ENCODE data around the gene CMSS1.
"Not testable (repeated sequence)": the region's sequence is repeated elsewhere in the genome, so short reads cannot be mapped to it uniquely, and the experiment has no call there.

CMSS1 gene

GRCh38 chr3:99818818-99819217, 1.2 kb downstream of the CMSS1 start:
- no peak for DNase-seq (ENCODE audit: low read depth in 2 of 2)

GRCh38 chr3:99823723-99824711, 6.4 kb downstream of the CMSS1 start:
- DNase-seq (ENCODE audit: low read depth in 2 of 2) = no peak

DNA sequence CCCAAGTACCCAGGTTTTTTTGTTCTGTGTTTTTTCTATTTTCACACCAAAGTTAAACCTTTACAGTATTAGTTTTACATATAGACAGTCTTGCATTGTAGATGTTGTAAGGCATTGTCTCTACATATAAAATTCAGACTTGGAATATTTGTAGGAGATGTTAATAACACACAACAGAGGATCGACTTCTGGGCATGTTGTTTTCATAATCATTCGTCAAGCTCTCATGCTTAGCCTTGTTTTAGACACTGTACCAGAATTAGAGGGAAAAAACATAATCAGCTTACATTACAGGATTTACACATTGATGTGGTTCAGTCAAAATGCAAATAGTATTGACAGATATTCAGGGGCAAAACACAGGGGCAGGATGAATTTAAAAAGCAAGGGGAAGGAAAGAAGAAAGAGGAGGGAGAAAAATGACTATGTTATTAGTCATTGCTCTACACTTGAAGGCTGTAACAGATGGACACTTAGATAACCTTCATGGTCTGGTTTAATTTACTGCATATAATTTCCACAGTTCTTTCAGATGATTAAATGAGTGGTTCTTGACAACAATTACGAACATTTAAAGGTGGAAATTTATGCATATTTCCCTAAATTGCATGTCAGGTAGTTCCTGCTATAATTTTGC, 7.5 kb downstream of the CMSS1 start:
- no peak for DNase-seq (ENCODE audit: low read depth in 2 of 2)

DNA sequence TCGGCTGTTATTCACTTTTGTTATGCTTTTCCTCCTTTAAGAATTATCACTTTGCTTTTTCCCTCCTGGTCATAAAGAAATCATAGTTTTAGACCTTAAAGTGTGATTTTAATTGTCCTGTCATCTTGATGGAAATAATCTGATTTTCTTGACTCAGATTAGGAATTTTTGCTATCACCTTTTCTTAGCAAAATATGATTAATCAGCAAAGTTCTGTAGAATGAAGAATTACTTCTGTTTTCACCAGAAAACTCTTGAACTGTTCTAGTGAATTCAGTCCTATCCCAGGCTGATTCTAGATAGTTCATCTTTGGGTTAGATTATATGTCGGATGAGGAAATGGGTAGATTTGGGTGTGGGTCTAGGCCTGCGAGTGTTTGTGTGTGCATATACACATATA, 12.2 kb downstream of the CMSS1 start:
- DNase-seq (ENCODE audit: low read depth in 2 of 2) = no peak

DNA sequence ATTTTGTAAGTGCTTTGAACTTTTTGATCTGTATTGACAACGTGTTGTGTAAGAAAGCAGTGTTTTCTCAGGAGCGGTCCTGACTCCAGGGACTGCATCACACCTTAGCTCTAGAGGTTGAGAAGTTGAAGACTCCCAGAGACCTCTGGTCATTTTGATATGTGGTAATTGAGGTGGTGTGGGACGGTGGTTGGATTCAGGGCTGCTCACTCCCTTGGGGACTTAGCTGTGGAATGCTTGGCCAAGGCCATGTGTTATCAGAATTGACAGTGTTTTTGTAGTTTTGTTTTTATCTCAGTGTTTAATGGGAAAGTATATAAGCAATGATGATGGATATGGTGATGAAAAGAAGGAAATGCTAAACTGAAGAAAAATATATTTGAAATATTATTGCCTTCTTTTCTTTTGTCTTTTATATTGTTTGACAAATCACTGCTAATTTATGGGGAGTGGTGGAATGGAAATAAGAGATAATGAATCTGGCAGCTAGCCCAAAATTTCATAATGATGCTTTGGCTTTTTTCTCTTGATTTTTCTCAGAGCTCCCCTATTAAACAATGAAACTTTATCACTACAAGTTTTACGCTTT, 16.0 kb downstream of the CMSS1 start:
- DNase-seq (ENCODE audit: low read depth in 2 of 2) = no peak

- DNase-seq (ENCODE audit: low read depth in 2 of 2) = no peak
These were observed 16.7 kb downstream of the CMSS1 start for GRCh38 chr3:99834211-99834957.

GRCh38 chr3:99836681-99837080, 19.0 kb downstream of the CMSS1 start:
- no peak for DNase-seq (ENCODE audit: low read depth in 2 of 2)

DNA sequence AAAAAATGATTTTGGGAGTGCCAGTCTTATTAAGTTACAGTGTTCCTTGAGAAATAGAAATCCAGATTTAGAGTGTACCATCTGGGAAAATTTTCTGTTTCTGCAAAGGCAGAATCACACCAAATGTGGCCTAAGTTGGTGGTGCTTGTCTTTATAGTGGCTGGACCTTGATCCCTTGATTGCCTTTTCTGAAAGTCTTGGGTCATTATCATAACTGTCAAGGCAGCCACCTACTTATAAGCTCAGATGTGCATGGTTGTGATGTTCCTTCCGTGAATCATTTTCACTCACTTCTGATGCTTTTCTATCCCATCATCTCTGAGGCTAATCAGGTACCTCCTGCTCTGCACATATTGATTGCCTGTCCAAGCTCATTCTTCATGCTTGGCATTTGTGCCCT, 20.1 kb downstream of the CMSS1 start:
- no peak for DNase-seq (ENCODE audit: low read depth in 2 of 2)

- no peak for DNase-seq (ENCODE audit: low read depth in 2 of 2)
These were observed 21.1 kb downstream of the CMSS1 start for GRCh38 chr3:99838755-99839154.

DNA sequence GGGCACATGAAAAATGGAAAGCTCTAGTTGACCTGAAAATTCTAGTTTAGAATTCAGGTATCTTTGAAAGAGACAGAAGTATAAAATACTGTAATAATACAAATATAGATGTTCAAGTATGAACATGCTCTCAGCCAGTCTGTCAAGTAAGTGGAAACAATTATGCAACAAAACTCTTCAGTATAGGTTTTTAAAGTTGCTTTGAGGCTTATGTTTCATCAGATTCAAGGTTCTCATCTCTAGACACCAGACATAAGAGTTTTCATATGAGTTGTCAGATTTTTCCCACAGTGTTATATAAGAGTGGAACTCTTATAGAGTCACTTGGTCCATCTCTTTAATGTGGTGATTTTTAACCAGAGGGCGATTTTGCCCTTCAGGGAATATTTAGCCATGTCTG, 22.0 kb downstream of the CMSS1 start:
- DNase-seq (ENCODE audit: low read depth in 2 of 2) = no peak

DNA sequence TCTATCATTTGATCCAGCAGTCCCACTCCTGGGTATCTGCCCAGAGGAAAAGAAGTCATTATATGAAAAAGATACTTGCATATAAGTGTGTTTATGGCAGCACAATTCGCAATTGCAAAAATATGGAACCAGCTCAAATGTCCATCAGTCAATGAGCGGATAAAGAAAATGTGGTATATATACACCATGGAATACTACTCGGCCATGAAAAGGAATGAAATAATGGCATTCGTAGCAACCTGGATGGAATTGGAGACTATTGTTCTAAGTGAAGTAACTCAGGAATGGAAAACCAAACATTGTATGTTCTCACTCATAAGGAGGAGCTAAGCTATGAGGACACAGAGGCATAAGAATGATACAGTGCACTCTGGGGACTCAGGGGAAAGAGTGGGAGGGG, 24.3 kb downstream of the CMSS1 start:
- not testable (repeated sequence) for DNase-seq (ENCODE audit: low read depth in 2 of 2)

DNA sequence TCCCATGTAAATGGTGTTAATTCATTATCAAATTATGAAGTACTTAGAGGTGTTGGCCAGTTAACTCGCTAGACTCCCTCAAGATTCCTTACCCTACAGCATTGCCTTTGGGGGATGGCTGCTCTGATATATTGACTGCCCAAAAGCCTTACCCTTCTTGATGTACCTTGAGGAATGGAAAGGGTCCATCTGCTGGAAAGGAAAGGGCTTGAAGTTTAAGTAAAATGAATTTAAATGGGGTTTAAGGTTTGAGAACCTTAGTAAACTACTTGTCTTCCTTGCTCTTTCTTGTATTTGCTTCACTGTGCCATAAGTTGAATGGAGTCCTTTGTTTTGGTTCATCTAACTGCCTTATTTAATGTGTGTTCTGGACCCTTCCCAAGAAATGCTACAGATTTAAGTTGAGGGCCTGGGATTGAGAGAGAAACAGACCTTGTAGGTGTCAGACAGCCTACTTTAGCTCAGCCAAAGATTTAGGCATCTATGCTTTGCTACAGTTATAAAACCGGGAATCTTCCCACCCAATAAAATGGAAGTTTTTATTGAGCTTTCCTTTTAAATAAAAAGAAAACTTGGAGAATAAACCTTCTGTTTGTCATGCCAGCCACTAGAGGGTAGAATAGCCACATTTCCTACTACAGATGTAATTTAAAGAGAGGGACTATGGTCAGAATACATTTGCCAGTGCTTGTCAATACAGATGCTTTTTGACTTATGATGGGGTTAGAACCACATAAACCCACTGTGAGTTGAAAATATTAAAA, 25.3 kb downstream of the CMSS1 start:
- no peak for DNase-seq (ENCODE audit: low read depth in 2 of 2)

DNA sequence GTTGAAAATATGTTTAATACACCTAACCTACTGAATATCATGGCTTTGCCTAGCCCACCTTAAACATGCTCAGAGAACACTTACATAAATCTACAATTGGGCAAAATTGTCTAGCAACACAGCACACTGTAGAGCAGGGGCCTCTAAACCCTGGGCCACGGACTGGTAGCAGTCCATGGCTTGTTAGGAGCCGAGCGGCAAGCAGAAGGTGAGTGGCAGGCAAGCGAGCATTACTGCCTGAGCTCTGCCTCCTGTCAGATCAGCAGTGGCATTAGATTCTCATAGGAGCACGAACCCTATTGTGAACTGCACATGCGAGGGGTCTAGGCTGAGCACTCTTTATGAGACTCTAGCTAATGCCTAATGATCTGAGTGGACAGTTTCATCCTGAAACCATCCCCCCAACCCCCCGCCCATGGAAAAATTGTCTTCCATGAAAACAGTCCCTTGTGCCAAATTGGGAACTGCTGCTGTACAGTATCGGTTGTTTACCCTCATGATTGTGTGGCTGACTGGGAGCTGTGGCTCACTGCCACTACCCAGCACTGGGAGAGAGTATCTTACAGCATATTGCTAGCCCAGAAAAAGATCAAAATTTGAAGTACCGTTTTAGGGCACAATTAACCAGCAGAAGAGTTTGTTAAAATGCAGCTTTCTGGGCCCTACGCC, 26.1 kb downstream of the CMSS1 start:
- no peak for DNase-seq (ENCODE audit: low read depth in 2 of 2)

DNA sequence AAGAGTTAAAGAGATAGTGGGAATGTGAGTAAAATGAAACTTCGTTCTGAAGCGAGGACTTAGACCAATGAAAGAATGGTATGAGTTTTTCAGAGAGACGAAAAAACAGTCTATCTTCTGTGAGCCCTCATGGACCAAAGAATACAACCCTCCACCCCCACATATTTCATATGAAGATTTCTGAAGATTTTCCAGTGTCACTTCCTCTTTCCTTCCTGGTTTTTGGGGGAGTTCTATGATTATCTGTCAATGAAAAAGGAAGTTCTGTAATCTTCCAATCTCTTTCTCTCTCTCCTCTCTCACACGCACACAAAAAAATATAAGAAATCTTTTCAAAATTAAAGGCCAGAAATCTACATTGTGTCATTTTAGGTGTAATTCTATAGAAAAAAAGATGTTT, 27.7 kb downstream of the CMSS1 start:
- no peak for DNase-seq (ENCODE audit: low read depth in 2 of 2)

- no peak for DNase-seq (ENCODE audit: low read depth in 2 of 2)
These were observed 28.3 kb downstream of the CMSS1 start for GRCh38 chr3:99845999-99846398.

GRCh38 chr3:99846477-99847160, 29.0 kb downstream of the CMSS1 start:
- no peak for DNase-seq (ENCODE audit: low read depth in 2 of 2)

DNA sequence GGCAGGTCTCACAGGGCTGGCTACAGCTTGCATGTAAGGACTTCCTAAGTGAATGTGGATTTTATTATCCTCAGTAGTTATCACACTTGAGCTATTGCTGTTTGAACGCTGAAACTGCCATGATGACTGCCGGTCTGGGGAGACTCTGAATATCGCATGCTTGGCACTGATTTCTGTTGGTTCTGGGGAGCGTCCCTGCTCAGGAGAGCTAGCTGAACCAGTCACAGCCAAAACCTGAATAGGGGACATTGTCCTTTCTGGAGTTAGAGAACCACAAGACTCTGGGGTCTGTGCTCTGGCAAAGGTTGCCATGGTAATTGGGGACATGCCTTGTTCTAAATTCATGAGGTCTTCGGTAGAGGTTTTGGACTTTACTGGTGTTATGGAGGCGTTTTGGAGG, 30.8 kb downstream of the CMSS1 start:
- DNase-seq (ENCODE audit: low read depth in 2 of 2) = no peak

GRCh38 chr3:99850608-99851007, 32.9 kb downstream of the CMSS1 start:
- DNase-seq (ENCODE audit: low read depth in 2 of 2) = no peak

DNA sequence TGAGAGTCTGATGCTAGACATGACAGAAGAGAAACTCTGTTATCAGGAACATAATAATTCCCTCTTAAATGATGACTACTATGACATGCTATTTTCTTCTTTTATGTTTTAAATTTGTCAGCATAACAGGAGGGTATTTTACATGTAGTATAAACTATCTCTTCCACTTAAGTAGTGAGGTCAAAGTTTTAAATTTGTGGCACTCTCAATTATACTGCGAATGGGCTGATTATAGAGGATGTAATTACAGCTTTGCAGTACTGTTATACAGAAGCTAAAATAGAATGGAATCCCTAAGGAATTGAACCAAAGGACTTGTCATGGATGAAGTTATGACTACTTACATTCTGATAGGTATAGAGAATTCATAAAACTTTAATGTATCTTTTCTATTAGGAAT, 34.3 kb downstream of the CMSS1 start:
- no peak for DNase-seq (ENCODE audit: low read depth in 2 of 2)

DNA sequence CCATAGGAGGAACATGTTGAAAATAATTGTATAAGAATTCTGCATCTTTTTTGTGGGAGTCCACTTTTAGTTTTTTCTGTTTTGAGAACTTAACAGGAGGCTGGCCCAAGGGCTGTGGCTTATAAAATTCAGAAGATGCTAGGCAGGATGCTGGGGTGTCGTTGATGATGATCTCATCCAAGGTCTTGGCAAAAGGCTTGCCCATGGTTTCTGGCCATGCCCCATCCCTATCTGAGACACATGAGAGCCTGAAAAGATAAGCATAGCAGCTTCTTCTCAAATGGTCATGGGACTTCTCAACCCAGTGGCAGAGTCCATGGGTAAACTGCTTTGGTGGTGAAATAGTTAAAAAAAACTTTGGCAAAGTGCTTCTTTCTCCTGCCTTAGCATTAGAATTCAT, 35.2 kb downstream of the CMSS1 start:
- no peak for DNase-seq (ENCODE audit: low read depth in 2 of 2)

Data from stimulated activated CD8-positive, alpha-beta memory T cell treated with anti-CD3 and anti-CD28 coated beads, Interleukin-2, amount 100 ng/mL, for 48 hours (primary cell).